ENCODE measurements around the gene ALG1.
"Not testable (repeated sequence)": the region's sequence is repeated elsewhere in the genome, so short reads cannot be mapped to it uniquely, and the experiment has no call there.

ALG1 gene

GRCh38 chr16:5044581-5044980, 27.1 kb upstream of the ALG1 start:
- not testable (repeated sequence) for DNase-seq (ENCODE audit: insufficient read length, low spot score); FAIRE-seq

- no peak for FAIRE-seq
Observed at GRCh38 chr16:5045499-5046115, 26.0 kb upstream of the ALG1 start.

GRCh38 chr16:5046914-5047313, 24.7 kb upstream of the ALG1 start:
- FAIRE-seq, result no peak
- DNase-seq (ENCODE audit: insufficient read length, low spot score), result no peak

More at GRCh38 chr16:5045499-5046115, 26.0 kb upstream of the ALG1 start:
- no peak for DNase-seq (ENCODE audit: insufficient read length, low spot score)

- FAIRE-seq, result no peak
- DNase-seq (ENCODE audit: insufficient read length, low spot score), result no peak
Observed at GRCh38 chr16:5054876-5055865, 16.5 kb upstream of the ALG1 start.

DNA sequence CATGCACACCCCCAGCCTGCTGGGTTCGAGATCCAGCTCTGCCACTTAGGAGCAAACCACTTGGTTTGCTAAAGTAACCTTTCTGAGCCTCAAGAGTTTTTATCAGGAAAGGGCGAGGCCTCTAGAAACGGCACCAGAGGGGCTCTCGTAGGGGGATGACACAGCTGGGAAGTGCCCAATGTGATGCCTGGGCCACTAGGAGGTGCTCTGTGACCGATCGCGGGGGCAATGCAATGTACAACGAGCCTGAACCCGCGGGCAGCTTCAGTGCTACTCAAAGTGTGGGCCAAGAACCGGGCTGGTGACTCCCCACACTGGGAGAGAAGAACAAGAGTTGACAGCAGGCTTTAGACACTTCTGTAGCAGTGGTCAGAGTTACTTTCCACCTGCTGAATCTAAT, 15.3 kb upstream of the ALG1 start:
- DNase-seq (ENCODE audit: insufficient read length, low spot score), result peak; percentile 32
- peak; percentile 11 for FAIRE-seq

GRCh38 chr16:5058476-5058875, 13.2 kb upstream of the ALG1 start:
- DNase-seq (ENCODE audit: insufficient read length, low spot score) (no peak), FAIRE-seq (no peak)

GRCh38 chr16:5059386-5060072, 12.1 kb upstream of the ALG1 start:
- DNase-seq (ENCODE audit: insufficient read length, low spot score) (no peak), FAIRE-seq (no peak)

- DNase-seq (ENCODE audit: insufficient read length, low spot score) (no peak), FAIRE-seq (no peak)
Observed at GRCh38 chr16:5060073-5060641, 11.5 kb upstream of the ALG1 start.

DNA sequence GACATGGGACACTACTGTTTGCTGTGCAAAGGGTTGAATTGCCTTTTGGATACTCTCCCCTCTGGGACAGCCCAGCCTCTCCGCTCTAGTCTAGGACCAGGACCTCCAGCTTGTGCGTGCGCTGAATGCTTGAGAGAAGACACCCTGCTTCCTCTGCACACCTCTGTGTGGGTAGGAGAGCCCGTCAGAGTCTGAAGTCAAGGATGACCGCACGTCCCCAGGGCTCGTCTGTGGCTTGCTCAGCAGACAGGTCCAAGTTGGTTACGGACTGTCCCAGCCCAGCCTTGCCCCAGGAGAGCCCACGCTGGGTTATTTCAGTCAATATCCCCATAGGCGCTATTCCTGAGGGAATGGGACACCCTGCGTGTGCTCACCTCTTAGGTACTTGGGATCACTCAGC, 9.6 kb upstream of the ALG1 start:
- FAIRE-seq (no peak), DNase-seq (ENCODE audit: insufficient read length, low spot score) (no peak)

DNA sequence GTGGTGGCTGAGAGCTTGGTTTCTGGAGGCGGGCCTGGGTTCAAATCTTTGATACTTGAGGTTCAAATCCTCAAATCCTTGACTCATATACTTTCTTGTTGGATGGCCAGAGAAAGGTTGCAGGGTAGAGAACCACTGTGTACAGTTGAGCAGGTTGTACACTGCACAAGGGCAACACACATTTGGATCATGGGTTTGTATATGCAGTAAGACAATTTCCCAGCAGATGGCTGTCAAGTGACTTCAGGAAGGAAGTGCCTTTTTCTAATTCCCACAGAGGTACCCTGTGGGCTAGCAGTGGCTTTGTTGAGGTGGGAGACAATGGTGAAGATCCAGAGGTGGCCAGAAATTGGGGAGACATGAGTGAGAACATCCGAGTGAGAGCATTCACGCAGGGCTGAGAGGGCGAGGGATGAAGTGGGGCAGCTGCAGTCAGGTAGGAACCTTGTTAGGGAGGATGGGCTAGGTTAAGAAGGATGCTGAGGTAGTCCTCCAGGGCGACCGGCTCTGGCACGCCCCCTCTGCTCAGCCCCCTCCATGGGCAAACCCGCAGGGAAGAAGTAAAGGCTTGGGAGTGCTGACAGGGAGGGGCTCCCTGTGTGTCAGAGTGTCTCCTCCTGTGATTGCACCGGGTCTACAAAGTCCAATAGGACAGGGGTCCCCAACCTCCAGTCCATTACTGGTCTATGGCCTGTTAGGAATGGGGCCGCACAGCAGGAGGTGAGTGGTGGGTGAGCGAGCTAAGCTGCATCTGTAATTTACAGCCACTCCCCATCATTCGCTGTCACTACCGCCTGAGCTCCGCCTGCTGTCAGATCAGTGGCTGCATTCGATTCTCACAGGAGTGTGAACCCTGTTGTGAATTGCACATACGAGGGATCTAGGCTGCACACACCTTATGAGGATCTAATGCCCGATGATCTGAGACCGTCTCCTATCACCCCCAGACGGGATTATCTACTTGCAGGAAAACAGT, 8.6 kb upstream of the ALG1 start:
- DNase-seq (ENCODE audit: insufficient read length, low spot score), result no peak
- FAIRE-seq, result no peak

DNA sequence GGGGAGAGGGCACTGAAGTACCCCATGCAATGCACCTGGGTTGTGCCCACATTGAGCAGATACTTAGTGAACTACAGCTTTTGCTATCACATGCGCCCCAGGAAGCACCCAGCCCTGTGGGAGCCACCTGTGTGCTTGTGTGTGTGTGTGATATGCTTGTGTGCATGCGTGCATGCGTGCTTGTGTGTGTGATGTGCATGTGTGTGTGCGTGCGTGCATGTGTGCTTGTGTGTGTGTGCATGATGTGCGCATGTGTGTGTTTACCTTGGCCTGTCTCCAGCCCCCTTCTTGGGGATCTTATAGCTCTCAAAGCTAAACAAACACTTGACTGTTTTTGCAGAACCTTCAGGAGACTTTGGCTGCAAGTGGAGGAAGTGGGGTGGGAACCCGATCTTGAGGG, 6.7 kb upstream of the ALG1 start:
- FAIRE-seq (no peak), DNase-seq (ENCODE audit: insufficient read length, low spot score) (no peak)

DNA sequence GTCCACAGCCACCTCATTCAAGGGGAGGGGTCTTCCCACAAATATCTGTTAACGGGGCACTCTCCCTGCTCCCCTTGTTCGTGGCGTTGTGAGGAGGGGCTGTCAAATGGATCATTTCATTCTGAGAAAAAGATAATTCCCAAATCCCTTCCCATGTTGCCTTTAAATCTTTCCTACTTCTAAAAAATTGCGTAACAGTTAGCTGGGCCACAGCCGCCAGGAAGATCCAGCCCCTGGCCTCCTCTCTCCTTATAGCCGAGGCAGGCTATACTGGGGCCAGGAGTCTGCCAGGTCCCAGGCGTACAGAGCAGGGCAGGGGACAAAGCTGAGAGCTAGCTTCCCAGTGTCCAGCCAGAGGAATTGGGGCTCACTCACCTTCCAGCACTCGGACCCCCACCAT, 6.3 kb upstream of the ALG1 start:
- DNase-seq (ENCODE audit: insufficient read length, low spot score), result no peak
- no peak for FAIRE-seq

GRCh38 chr16:5065813-5066212, 5.8 kb upstream of the ALG1 start, which contains the start of gene C16orf89:
C16orf89 (minus strand) TSS chr16:5065956; CDS start chr16:5065908, 48 bp downstream.
- no peak for FAIRE-seq
- DNase-seq (ENCODE audit: insufficient read length, low spot score), result no peak

GRCh38 chr16:5066511-5066910, 5.1 kb upstream of the ALG1 start:
- DNase-seq (ENCODE audit: insufficient read length, low spot score) (no peak), FAIRE-seq (no peak)

DNA sequence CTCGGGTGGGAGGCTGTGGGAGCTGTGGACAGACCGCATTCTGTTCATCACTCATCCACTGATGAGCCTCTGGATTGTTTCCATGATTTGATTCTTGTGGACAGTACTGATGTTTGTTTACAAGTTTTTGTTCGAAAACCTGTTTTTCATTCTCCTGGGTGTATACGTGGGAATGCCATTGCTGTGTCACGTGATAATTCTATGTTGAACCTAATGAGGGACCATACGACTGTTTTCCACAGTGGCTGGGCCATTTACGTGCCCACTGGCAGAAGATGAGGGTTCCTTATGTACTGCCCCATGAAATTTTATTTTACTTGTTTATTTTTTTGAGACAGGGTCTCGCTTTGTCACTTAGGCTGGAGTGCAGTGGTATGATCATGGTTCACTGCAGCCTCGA, 2.6 kb upstream of the ALG1 start:
- DNase-seq (ENCODE audit: insufficient read length, low spot score), result no peak

GRCh38 chr16:5069854-5070253, 1.8 kb upstream of the ALG1 start:
- FAIRE-seq (no peak), DNase-seq (ENCODE audit: insufficient read length, low spot score) (no peak)

More for the DNA sequence above, 2.6 kb upstream of the ALG1 start:
- FAIRE-seq, result no peak

DNA sequence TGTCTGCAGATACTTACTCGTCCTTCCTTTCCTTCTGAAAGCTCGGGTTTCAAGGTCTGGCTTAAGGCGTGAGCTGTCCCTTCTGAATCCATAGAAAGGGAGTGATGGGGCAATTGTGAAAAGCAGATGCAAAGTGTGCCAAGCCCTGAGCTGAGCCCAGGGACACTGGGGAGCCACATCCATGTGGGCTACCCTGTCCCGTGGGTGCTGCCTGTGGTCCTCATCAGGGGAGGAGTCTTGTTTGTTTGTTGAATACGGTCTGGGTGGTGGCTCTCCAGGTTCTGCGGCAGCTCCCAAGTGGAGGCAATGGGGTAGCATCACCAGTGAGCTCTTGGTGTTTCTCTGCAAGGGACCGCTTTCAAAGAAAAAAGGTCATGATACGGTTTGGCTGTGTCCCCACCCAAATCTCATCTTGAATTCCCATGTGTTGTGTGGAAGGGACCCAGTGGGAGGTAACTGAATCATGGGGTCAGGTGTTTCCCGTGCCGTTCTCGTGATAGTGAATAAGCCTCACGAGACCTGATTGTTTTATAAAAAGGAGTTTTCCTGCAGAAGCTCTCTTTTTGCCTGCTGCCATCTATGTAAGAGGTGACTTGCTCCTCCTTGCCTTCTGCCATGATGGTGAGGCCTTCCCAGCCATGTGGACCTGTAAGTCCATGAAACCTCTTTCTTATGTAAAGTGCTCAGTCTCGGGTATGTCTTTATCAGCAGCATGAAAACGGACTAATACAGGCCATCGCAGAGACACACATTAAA, 1.0 kb upstream of the ALG1 start:
- no peak for FAIRE-seq

DNA sequence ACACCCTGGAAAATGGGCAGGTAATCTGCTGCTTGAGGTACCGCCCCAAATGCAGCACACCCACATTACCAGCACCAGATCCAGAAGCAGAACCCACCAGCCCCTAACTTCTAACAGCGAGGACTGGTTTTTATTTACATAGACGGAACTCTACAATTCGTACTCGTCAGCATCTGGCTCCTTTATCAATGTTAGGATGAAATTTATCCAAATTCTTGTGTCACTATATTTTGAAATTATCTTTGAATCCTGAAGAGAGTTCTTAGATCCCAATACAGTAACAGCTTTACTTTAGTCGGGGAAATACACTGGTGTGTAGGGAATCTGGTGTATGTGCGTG, 332 bp upstream of the ALG1 start:
- DNase-seq (ENCODE audit: insufficient read length, low spot score), result no peak
- no peak for FAIRE-seq

More for the DNA sequence above, 1.0 kb upstream of the ALG1 start:
- no peak for DNase-seq (ENCODE audit: insufficient read length, low spot score)

All from GM19239 (cell line).